ENCODE data around the gene STK32B.

DNA sequence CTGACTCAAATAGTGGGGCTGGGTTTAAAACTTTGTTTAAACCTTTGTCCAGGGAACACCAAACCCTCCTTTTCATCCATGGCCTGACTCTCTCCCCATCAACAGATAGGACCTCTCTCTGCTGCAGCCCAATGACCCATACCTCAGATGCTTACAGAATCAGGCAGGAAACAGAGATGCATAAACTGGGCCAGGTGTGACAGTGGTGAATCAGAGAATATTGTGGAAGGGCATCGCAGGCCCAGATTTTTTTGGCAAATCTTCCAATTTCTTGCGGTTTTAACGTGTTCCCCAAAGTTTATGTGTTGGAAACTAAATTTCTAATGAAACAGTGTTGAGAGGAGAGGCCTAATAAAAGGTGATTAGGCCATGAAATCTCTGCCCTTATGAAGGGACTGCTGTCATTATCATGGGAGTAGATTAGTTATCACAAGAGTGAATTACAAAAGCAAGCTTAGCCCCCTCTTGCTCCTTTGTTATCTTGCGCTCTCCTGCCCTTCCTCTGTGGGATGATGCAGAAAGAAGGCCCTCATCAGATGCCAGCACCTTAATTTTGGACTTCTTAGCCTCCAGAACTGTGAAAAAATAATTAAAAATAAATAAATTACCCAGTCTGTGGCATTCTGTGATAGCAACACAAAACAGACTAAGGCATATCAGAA is 82.8 kb downstream of the STK32B start:
- TF ChIP-seq, protein P1, sequence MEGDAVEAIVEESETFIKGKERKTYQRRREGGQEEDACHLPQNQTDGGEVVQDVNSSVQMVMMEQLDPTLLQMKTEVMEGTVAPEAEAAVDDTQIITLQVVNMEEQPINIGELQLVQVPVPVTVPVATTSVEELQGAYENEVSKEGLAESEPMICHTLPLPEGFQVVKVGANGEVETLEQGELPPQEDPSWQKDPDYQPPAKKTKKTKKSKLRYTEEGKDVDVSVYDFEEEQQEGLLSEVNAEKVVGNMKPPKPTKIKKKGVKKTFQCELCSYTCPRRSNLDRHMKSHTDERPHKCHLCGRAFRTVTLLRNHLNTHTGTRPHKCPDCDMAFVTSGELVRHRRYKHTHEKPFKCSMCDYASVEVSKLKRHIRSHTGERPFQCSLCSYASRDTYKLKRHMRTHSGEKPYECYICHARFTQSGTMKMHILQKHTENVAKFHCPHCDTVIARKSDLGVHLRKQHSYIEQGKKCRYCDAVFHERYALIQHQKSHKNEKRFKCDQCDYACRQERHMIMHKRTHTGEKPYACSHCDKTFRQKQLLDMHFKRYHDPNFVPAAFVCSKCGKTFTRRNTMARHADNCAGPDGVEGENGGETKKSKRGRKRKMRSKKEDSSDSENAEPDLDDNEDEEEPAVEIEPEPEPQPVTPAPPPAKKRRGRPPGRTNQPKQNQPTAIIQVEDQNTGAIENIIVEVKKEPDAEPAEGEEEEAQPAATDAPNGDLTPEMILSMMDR (IDR thresholded peaks at IDR 0.05) = no peak
- no peak for TF ChIP-seq TCF12 (IDR thresholded peaks at IDR 0.05)

All from SK-N-SH (cell line).